Activated CD8-positive, alpha-beta memory T cell treated with anti-CD3 and anti-CD28 coated beads for 24 hours (primary cell): ENCODE measurements around the gene SLC25A25.
A peak's percentile ranks its signal among the peaks of the same experiment; 100 is the strongest.
"Not testable (repeated sequence)": the region's sequence is repeated elsewhere in the genome, so short reads cannot be mapped to it uniquely, and the experiment has no call there.

ENCODE experiments used
- DNase-seq: peaks from one replicate; pipeline ENCODE4 v3.0.0-alpha.2; 2020

SLC25A25 gene

DNA sequence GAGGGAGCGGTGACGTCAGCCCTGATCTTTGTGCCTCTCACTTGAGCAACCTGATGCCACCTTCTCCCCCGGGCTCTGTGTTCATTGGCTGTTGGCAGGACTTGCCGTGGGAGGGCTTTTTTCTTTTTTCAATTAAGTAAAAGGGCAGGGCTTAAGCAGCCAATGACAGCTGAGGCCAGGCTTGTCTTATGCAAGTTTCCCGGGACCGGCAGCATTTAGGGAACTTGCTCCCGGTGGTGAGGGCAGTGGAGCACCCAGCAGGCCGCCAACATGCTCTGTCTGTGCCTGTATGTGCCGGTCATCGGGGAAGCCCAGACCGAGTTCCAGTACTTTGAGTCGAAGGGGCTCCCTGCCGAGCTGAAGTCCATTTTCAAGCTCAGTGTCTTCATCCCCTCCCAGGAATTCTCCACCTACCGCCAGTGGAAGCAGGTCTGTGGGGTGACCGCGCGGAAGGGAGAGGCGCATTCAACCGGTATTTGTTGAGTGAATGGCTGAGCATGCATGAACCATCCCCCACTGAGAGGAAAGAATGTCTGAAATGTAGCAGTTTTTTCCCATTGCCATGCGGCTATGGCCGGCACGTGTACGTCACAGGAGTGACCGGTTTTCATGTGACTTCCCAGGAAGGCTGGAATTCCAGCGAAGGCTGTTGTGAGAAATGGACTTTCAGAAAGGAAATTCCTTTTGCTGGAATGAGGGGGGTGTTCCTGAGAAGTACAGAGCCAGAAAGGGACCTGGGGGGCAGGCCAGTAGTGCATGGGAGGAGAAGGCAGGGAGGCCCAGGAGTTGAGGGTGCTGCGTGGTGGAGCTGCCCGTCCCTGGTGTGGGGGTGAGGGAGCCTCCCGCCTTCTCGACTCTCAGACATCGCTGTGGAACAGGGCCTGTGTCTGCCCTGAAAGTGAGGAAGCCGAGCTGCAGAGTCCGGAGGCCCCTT lies 30.5 kb downstream of the SLC25A25 start:
- DNase-seq, result peak; percentile 80

GRCh38 chr9:128099231-128099931 lies 31.3 kb downstream of the SLC25A25 start:
- DNase-seq, result no peak

GRCh38 chr9:128099932-128100491 lies 32.0 kb downstream of the SLC25A25 start:
- no peak for DNase-seq

DNA sequence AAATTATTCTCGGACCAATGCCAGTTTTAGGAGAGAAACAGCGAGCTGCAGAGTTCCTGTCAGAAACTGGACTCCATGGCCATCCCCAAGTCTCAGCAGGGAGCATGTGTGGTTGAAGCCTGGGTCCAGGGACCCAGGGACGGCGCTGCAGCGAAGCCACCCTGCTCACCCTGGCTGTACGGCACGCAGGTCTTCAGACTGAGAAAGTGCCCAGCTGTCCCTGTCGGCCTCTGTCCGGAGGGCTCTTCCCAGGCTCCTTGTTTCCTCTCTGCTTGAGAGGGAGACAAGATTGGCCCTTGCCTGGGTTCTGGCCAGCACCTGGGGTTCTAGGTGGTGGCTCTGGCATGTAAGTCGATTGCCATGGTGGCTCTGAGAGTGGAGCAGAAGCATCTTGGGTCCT lies 32.5 kb downstream of the SLC25A25 start:
- no peak for DNase-seq

DNA sequence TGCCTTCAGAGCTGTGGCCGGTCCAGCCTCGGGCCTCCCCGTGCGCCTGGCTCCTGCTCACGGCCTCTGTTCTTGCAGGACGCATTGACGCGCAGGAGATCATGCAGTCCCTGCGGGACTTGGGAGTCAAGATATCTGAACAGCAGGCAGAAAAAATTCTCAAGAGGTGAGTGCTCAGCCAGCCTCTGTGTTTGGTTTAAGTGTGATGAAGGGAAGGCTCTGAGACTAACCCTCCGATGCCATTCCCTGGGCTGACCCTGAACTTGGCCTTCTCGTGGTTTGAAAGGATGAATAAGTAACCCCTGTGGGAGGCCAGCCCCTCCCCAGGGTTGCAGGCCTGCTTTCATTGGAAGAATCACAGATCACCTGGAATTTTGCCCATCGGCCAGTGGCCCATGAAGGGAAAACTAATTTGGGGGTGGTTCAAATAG lies 33.2 kb downstream of the SLC25A25 start:
- no peak for DNase-seq

DNA sequence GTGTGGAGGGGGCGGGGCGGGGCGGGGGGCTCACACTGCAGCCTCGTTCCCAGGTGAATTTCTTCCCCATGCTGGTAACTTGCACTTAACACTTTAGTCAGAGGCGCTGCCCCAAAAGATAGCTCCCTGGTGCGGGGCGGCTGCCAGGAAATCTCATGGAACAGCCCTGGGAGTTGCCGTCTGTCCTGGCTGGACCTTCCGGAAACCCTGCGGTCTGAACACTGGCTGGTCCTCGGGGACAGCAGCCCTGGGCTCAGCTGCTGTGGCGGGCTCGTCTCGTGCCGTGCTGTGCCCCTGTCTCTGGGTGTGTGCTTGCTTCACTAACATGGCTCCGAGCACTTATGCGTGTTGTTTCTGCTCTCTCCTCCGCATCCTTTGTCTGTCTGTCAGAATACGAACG lies 33.7 kb downstream of the SLC25A25 start:
- no peak for DNase-seq

- DNase-seq, result no peak
These were observed 34.2 kb downstream of the SLC25A25 start for GRCh38 chr9:128102196-128102595.

DNA sequence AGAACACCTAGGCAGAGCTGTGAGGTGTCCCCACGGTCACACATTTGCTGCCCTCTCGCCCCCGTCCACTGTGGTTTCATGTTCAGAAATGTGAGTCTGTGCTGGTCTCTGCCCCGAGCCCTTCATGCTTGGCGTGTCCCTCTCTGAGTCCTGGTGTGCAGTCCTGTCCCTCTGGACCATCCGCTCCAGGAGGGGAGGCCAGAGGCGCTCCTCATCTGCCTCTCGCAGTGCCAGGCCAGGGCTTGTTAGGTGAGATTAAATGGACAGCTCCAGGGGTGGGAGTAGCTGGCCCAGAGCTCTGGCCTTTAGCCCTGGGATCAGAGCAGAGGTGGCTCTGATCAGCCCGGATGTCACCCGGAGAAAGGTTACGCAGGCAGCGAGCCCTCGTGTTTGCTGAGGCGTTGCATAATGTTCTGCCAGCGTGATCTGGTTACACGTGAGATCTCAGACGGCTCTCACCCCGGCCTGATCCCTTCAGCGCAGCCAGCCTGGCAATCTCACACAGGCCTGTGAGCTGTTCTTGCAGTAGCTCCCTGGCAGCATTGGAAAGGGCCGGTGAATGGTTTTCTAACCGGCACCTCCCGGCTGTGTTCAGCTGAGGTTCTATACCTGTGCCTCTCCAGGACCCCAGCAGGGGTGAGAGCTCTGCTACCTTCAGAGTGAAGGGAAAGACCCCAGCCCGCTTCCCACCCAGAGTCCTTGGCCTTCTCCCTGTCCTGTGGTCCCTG lies 35.0 kb downstream of the SLC25A25 start:
- DNase-seq, result no peak

- DNase-seq, result no peak
These were observed 35.5 kb downstream of the SLC25A25 start for GRCh38 chr9:128103589-128103962.

DNA sequence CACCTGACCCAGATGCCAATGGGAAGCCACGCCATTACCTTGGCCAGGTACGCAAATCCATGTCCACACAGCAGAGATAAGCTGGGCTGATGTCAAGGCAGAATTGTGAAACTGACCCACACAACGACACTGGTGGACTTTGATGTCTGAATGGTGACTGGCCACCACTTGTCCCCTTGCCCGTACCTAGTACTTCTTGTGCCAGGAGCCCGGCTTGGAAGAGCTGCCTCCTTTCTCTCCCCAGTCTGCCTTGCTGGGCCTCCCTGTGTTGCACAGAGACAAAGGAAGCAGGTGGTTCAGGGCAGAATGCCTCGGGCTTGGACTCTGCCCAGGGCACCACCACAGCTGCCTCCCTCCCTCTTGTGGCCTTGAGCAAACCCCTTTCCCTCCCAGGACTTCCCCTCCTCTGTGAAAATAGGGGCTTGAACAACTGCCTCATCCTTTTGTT lies 36.2 kb downstream of the SLC25A25 start:
- DNase-seq, result no peak

- no peak for DNase-seq
These were observed 37.6 kb downstream of the SLC25A25 start for GRCh38 chr9:128105538-128106175.

DNA sequence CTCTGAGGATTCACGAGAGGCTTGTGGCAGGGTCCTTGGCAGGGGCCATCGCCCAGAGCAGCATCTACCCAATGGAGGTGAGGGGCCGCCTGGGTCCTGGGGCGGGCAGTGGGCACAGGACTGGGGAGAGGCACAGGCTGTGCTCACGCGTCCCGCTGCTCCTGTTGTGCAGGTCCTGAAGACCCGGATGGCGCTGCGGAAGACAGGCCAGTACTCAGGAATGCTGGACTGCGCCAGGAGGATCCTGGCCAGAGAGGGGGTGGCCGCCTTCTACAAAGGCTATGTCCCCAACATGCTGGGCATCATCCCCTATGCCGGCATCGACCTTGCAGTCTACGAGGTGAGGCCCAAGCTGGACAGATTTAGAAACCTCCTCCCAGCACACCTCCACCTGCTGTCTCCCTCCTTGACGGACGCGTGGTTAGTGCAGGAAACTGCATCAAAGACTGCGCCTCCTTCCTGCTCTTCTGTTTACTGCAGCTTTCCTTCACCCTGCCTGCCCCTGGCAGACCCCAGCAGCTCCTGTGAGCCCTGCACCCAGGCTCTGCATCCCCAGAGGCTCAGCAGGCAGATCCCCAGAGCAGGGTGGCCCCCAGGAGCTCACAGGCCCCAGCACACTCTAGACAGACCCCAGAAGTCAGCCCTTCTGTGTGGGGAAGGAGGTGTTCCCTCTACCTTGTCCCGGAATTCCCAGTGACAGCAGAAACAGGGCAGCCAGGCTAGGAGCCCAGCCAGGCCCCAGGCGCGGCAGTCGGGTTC lies 38.3 kb downstream of the SLC25A25 start:
- DNase-seq, result no peak

DNA sequence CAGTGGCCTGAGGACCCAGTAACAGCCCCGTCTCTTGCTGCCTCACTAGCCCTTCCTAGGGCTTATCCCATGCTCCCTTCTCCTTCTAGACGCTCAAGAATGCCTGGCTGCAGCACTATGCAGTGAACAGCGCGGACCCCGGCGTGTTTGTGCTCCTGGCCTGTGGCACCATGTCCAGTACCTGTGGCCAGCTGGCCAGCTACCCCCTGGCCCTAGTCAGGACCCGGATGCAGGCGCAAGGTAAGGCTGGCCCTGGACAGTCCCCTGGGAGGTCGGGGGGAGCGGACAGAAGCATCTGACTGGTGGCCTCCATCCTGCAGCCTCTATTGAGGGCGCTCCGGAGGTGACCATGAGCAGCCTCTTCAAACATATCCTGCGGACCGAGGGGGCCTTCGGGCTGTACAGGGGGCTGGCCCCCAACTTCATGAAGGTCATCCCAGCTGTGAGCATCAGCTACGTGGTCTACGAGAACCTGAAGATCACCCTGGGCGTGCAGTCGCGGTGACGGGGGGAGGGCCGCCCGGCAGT lies 39.0 kb downstream of the SLC25A25 start:
- DNase-seq, result no peak

DNA sequence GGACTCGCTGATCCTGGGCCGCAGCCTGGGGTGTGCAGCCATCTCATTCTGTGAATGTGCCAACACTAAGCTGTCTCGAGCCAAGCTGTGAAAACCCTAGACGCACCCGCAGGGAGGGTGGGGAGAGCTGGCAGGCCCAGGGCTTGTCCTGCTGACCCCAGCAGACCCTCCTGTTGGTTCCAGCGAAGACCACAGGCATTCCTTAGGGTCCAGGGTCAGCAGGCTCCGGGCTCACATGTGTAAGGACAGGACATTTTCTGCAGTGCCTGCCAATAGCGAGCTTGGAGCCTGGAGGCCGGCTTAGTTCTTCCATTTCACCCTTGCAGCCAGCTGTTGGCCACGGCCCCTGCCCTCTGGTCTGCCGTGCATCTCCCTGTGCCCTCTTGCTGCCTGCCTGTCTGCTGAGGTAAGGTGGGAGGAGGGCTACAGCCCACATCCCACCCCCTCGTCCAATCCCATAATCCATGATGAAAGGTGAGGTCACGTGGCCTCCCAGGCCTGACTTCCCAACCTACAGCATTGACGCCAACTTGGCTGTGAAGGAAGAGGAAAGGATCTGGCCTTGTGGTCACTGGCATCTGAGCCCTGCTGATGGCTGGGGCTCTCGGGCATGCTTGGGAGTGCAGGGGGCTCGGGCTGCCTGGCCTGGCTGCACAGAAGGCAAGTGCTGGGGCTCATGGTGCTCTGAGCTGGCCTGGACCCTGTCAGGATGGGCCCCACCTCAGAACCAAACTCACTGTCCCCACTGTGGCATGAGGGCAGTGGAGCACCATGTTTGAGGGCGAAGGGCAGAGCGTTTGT lies 39.6 kb downstream of the SLC25A25 start:
- no peak for DNase-seq

DNA sequence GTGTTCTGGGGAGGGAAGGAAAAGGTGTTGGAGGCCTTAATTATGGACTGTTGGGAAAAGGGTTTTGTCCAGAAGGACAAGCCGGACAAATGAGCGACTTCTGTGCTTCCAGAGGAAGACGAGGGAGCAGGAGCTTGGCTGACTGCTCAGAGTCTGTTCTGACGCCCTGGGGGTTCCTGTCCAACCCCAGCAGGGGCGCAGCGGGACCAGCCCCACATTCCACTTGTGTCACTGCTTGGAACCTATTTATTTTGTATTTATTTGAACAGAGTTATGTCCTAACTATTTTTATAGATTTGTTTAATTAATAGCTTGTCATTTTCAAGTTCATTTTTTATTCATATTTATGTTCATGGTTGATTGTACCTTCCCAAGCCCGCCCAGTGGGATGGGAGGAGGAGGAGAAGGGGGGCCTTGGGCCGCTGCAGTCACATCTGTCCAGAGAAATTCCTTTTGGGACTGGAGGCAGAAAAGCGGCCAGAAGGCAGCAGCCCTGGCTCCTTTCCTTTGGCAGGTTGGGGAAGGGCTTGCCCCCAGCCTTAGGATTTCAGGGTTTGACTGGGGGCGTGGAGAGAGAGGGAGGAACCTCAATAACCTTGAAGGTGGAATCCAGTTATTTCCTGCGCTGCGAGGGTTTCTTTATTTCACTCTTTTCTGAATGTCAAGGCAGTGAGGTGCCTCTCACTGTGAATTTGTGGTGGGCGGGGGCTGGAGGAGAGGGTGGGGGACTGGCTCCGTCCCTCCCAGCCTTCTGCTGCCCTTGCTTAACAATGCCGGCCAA lies 40.4 kb downstream of the SLC25A25 start:
- no peak for DNase-seq

GRCh38 chr9:128109050-128109709 lies 41.1 kb downstream of the SLC25A25 start:
- no peak for DNase-seq

DNA sequence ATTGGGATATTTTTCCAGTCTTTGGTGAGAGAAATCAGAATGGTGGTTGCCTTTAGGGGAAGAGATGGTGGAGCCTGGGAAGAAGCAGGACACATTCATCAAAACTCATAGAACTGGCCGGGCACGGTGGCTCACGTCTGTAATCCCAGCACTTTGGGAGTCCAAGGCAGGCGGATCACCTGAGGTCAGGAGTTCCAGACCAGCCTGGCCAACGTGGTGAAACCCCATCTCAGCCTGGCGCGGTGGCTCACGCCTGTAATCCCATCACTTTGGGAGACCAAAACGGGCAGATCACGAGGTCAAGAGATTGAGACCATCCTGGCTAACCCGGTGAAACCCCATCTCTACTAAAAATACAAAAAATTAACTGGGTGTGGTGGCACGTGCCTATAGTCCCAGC lies 43.7 kb downstream of the SLC25A25 start:
- DNase-seq, result not testable (repeated sequence)

DNA sequence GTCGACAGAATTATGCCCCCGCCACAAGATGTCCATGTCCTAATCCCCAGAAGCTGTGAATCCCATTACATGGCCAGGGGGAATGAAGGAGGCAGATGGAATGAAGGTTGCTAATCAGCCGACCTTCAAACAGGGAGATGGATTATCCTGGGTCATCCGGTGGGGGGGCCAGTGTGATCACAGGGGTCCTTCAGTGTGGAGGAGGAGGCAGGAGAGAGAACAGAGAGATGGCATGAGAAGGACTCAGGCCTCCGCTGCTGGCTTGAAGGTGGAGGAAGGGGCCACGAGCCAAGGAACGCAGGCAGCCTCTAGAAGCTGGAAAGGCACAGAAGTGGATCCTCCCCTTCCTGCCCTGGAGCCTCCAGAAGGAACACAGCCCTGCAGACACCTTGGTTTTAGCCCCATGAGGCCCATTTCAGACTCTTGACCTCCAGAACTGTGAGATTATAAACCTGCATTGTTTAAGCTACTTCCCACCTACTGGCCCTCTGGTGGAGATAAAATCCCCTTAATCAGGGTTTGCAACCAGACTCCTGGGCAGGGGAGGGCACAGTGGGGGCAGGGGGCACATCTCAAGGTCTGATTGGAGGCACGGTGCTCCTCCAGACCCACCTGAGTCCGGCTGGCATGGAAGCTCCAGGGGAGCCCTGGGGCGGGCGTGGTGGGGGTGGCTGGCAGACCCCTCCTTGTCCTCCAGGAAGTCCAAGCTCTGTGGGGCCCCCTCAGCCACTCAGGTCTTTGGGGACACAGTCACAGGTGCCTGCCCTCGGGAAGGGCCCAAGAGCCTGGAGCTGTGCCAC lies 45.7 kb downstream of the SLC25A25 start:
- no peak for DNase-seq
